ENCODE results near the gene ARHGAP11B.
"Not testable (repeated sequence)": the region's sequence is repeated elsewhere in the genome, so short reads cannot be mapped to it uniquely, and the experiment has no call there.

The ARHGAP11B gene

GRCh38 chr15:30670056-30670455 is 44.1 kb downstream of the ARHGAP11B start:
- ATAC-seq (no peak), DNase-seq (no peak)
- Histone ChIP-seq H3K9me3 (no peaks in the 10 kb centered on the region), H3K27me3 (no peaks in the 10 kb centered on the region), H3K27ac (no peak overlapping the region), H3K4me1 (no peaks in the 10 kb centered on the region), H3K36me3 (replicated peaks in 1 of 2; ENCODE audit: insufficient read depth in 1 of 2, low read depth in 2 of 2) (no peaks in the 10 kb centered on the region), H3K4me3 (no peak overlapping the region)
- intact Hi-C loops (cut with DNase I) = no loop called here
- WGBS, 2 donors = 55 to 72% methylated on average over 2 of the region's 2 CpGs
- no peak for TF ChIP-seq POLR2A (IDR thresholded peaks at IDR 0.05)
- no peak for TF ChIP-seq CTCF (IDR thresholded peaks at IDR 0.05)

GRCh38 chr15:30671309-30671708 is 45.4 kb downstream of the ARHGAP11B start:
- intact Hi-C loops (cut with DNase I) = no loop called here
- no peak overlapping the region for H3K4me3 ChIP-seq
- WGBS, 2 donors = 85 to 94% methylated on average over 1 of the region's 1 CpG
- ATAC-seq (no peak), DNase-seq (no peak)
- TF ChIP-seq POLR2A (IDR thresholded peaks at IDR 0.05) (no peak), CTCF (IDR thresholded peaks at IDR 0.05) (no peak)
- H3K9me3 ChIP-seq = no peaks in the 10 kb centered on the region
- no peaks in the 10 kb centered on the region for H3K4me1 ChIP-seq
- H3K27me3 ChIP-seq = no peaks in the 10 kb centered on the region
- no peak overlapping the region for H3K27ac ChIP-seq
- no peaks in the 10 kb centered on the region for H3K36me3 ChIP-seq (replicated peaks in 1 of 2; ENCODE audit: insufficient read depth in 1 of 2, low read depth in 2 of 2)

- Histone ChIP-seq H3K4me3 (no peak overlapping the region), H3K9me3 (no peaks in the 10 kb centered on the region), H3K4me1 (no peaks in the 10 kb centered on the region), H3K27me3 (no peaks in the 10 kb centered on the region), H3K36me3 (replicated peaks in 1 of 2; ENCODE audit: insufficient read depth in 1 of 2, low read depth in 2 of 2) (no peaks in the 10 kb centered on the region), H3K27ac (no peak overlapping the region)
- ATAC-seq = no peak
- intact Hi-C loops (cut with DNase I) = no loop called here
- no peak for DNase-seq
- no peak for TF ChIP-seq CTCF (IDR thresholded peaks at IDR 0.05)
Measured at GRCh38 chr15:30675126-30675525, 49.2 kb downstream of the ARHGAP11B start.

GRCh38 chr15:30675891-30676290 is 50.0 kb downstream of the ARHGAP11B start:
- intact Hi-C loops (cut with DNase I) = not testable (repeated sequence)

GRCh38 chr15:30680997-30681396 is 55.1 kb downstream of the ARHGAP11B start:
- H3K27me3 ChIP-seq; H3K4me1 ChIP-seq; H3K27ac ChIP-seq; ATAC-seq; H3K9me3 ChIP-seq; DNase-seq; H3K4me3 ChIP-seq; H3K36me3 ChIP-seq (replicated peaks in 1 of 2; ENCODE audit: insufficient read depth in 1 of 2, low read depth in 2 of 2); intact Hi-C loops (cut with DNase I): not testable (repeated sequence)
- WGBS, 2 donors = 75 to 92% methylated on average over 2 of the region's 3 CpGs

More at GRCh38 chr15:30675891-30676290, 50.0 kb downstream of the ARHGAP11B start:
- not testable (repeated sequence) for H3K36me3 ChIP-seq (replicated peaks in 1 of 2; ENCODE audit: insufficient read depth in 1 of 2, low read depth in 2 of 2); ATAC-seq; H3K27me3 ChIP-seq; DNase-seq; H3K4me1 ChIP-seq; H3K9me3 ChIP-seq; H3K27ac ChIP-seq; H3K4me3 ChIP-seq
- WGBS, 2 donors = 67 to 95% methylated on average over 1 to 4 of the region's 4 CpGs

- 61 to 65% methylated on average over 6 of the region's 6 CpGs for WGBS, 2 donors
- H3K9me3 ChIP-seq; H3K4me3 ChIP-seq; H3K27ac ChIP-seq; intact Hi-C loops (cut with DNase I); DNase-seq; H3K36me3 ChIP-seq (replicated peaks in 1 of 2; ENCODE audit: insufficient read depth in 1 of 2, low read depth in 2 of 2); ATAC-seq; H3K27me3 ChIP-seq; H3K4me1 ChIP-seq: not testable (repeated sequence)
Measured at GRCh38 chr15:30685709-30686285, 59.9 kb downstream of the ARHGAP11B start.

GRCh38 chr15:30686651-30687050 is 60.7 kb downstream of the ARHGAP11B start:
- DNase-seq; H3K4me1 ChIP-seq; H3K9me3 ChIP-seq; H3K36me3 ChIP-seq (replicated peaks in 1 of 2; ENCODE audit: insufficient read depth in 1 of 2, low read depth in 2 of 2); ATAC-seq; H3K4me3 ChIP-seq; intact Hi-C loops (cut with DNase I); H3K27ac ChIP-seq; H3K27me3 ChIP-seq: not testable (repeated sequence)
- 29 to 37% methylated on average over 2 of the region's 2 CpGs for WGBS, 2 donors
